Mesothelial cell of epicardium (in vitro differentiated cells): Measurements from ENCODE around the gene HOXB7. TPM values are rescaled to one million over a fixed set of nuclear protein-coding genes. Genes with fewer than 3 reads are reported as not detected.

Experiments used
- DNase-seq, 2 experiments: peaks; one replicate each; pipeline ENCODE4 v3.0.0; 2021; ENCODE audit warnings: low spot score in 2 of 2; ENCODE audit not compliant: unreplicated experiment in 2 of 2
- H3K27ac Mint-ChIP-seq: 2 replicates; pipeline ENCODE4 v1.8.0; 2021; ENCODE audit warnings: mixed read lengths
- H3K27me3 Mint-ChIP-seq: 2 replicates; pipeline ENCODE4 v1.8.0; 2021; ENCODE audit warnings: low read depth, mixed read lengths
- H3K36me3 Mint-ChIP-seq: 2 replicates; pipeline ENCODE4 v1.8.0; 2021; ENCODE audit warnings: mixed read lengths
- H3K4me1 Mint-ChIP-seq: 2 replicates; pipeline ENCODE4 v1.8.0; 2021; ENCODE audit warnings: mixed read lengths
- H3K4me3 Mint-ChIP-seq: 2 replicates; pipeline ENCODE4 v1.8.0; 2021; ENCODE audit warnings: mild to moderate bottlenecking, moderate library complexity, mixed read lengths
- H3K9me3 Mint-ChIP-seq: 2 replicates; pipeline ENCODE4 v1.8.0; 2021; ENCODE audit warnings: mixed read lengths
- CTCF ChIP-seq: fragments of 200-600 bp; sonication (generic); IDR thresholded peaks from one replicate; pipeline ENCODE4 v1.5.0; 2021; ENCODE audit warnings: antibody characterized with exemption; ENCODE audit not compliant: unreplicated experiment
- total RNA-seq: library from RNA; stranded (reverse); gene quantifications from 3 replicates; pipeline ENCODE4 v1.2.1, GENCODE V29; 2021

Gene HOXB7
- total RNA-seq, 1 donor from 2014 or later, result 20.3 TPM

GRCh38 chr17:48579760-48580554 is 30.9 kb downstream of the HOXB7 start:
- no peak for TF ChIP-seq CTCF
- H3K4me1 Mint-ChIP-seq, result peaks cover 81% of the 10 kb centered on the region
- DNase-seq, result no peak
- no peaks in the 10 kb centered on the region for H3K27me3 Mint-ChIP-seq
- H3K4me3 Mint-ChIP-seq, result peak overlapping the region; percentile 90
- no peaks in the 10 kb centered on the region for H3K9me3 Mint-ChIP-seq
- peaks cover 28% of the 10 kb centered on the region for H3K36me3 Mint-ChIP-seq
- peak overlapping the region; percentile 100 for H3K27ac Mint-ChIP-seq

GRCh38 chr17:48579471-48579759 is 31.4 kb downstream of the HOXB7 start:
- TF ChIP-seq CTCF, result no peak

GRCh38 chr17:48578616-48579470 is 32.0 kb downstream of the HOXB7 start:
- peak overlapping the region; percentile 90 for H3K4me3 Mint-ChIP-seq
- H3K9me3 Mint-ChIP-seq, result no peaks in the 10 kb centered on the region
- no peak for DNase-seq
- H3K27me3 Mint-ChIP-seq, result no peaks in the 10 kb centered on the region
- H3K4me1 Mint-ChIP-seq, result peaks cover 82% of the 10 kb centered on the region
- H3K27ac Mint-ChIP-seq, result peak overlapping the region; percentile 100
- no peak for TF ChIP-seq CTCF
- peaks cover 25% of the 10 kb centered on the region for H3K36me3 Mint-ChIP-seq

More at GRCh38 chr17:48579471-48579759, 31.4 kb downstream of the HOXB7 start:
- H3K9me3 Mint-ChIP-seq, result no peaks in the 10 kb centered on the region
- H3K4me1 Mint-ChIP-seq, result peaks cover 82% of the 10 kb centered on the region
- DNase-seq, result no peak
- H3K27me3 Mint-ChIP-seq, result no peaks in the 10 kb centered on the region
- peak overlapping the region; percentile 100 for H3K27ac Mint-ChIP-seq
- H3K36me3 Mint-ChIP-seq, result peaks cover 26% of the 10 kb centered on the region
- peak overlapping the region; percentile 90 for H3K4me3 Mint-ChIP-seq

GRCh38 chr17:48577946-48578615 is 32.7 kb downstream of the HOXB7 start, which contains the start of gene HOXB4:
HOXB4 (minus strand) TSS chr17:48578350; CDS start chr17:48578319, 31 bp downstream.
- peak within 1 kb of the TSS; percentile 100 for H3K27ac Mint-ChIP-seq
- H3K27me3 Mint-ChIP-seq, result no peaks in the 10 kb centered on the region
- TF ChIP-seq CTCF, result no peak
- H3K4me3 Mint-ChIP-seq, result peak within 1 kb of the TSS; percentile 90
- peaks cover 27% of the 10 kb centered on the region for H3K36me3 Mint-ChIP-seq
- no peaks in the 10 kb centered on the region for H3K9me3 Mint-ChIP-seq
- H3K4me1 Mint-ChIP-seq, result peaks cover 82% of the 10 kb centered on the region
- peak; percentile 78 to 83 for DNase-seq

GRCh38 chr17:48577330-48577945 is 33.4 kb downstream of the HOXB7 start:
- no peaks in the 10 kb centered on the region for H3K9me3 Mint-ChIP-seq
- DNase-seq, result no peak
- H3K27ac Mint-ChIP-seq, result peak overlapping the region; percentile 99
- H3K4me1 Mint-ChIP-seq, result peaks cover 82% of the 10 kb centered on the region
- H3K4me3 Mint-ChIP-seq, result peak overlapping the region; percentile 85
- H3K27me3 Mint-ChIP-seq, result no peaks in the 10 kb centered on the region
- peaks cover 22% of the 10 kb centered on the region for H3K36me3 Mint-ChIP-seq
- TF ChIP-seq CTCF, result no peak
